PFSK-1 (cell line): ENCODE data around the gene COL24A1.

Experiments used
- FOXP2 ChIP-seq: optimal IDR thresholded peaks from 2 replicates; pipeline ENCODE3; 2011; ENCODE audit warnings: borderline replicate concordance, control low read depth, inconsistent platforms; ENCODE audit not compliant: insufficient read depth; ENCODE audit errors: extremely low read length, extremely low read depth
- POLR2AphosphoS5 ChIP-seq: IDR thresholded peaks from 2 replicates; pipeline ENCODE4 v1.6.1; 2012; ENCODE audit warnings: low read depth, mild to moderate bottlenecking, control low read depth, low read length, moderate library complexity
- REST ChIP-seq, 2 experiments: IDR thresholded peaks; 2 replicates each; pipeline versions ENCODE4 v1.6.1 to v1.8.0; 2011 to 2012; ENCODE audit warnings: low read depth in 2 of 2, low read length in 2 of 2, control low read depth in 1 of 2, inconsistent platforms in 1 of 2, mild to moderate bottlenecking in 1 of 2, moderate library complexity in 1 of 2; ENCODE audit not compliant: insufficient read depth in 1 of 2
- SIN3A ChIP-seq: IDR thresholded peaks from 2 replicates; pipeline ENCODE4 v1.6.1; 2012; ENCODE audit warnings: mild to moderate bottlenecking, low read length, moderate library complexity, borderline replicate concordance; ENCODE audit not compliant: insufficient read depth
- TAF1 ChIP-seq: IDR thresholded peaks from 2 replicates; pipeline ENCODE4 v1.6.1; 2012; ENCODE audit warnings: low read length, control low read depth, borderline replicate concordance; ENCODE audit not compliant: insufficient read depth

Gene COL24A1

DNA sequence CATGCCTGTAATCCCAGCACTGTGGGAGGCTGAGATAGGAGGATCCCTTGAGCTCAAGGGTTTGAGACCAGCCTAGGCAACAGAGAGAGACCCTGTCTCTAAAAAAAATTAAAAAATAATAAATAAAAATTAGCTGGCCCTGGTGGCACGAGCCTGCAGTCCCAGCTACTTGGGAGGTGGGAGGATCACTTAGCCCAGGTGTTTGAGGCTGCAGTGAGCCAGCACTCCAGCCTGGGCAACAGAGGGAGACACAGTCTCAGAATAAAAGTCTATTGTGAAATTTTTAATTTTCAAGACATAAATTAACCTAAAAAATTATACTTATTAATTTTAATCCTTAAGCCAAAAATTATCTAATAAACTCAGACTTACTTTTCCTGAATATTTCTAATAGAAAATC lies 317.1 kb downstream of the COL24A1 start:
- no peak for TF ChIP-seq TAF1
- no peak for TF ChIP-seq SIN3A
- TF ChIP-seq REST (IDR thresholded peaks at IDR 0.05; ENCODE audit: insufficient read depth in 1 of 2, low read depth in 2 of 2, low read length in 2 of 2), result no peak
- no peak for TF ChIP-seq FOXP2
- TF ChIP-seq POLR2AphosphoS5, result no peak

GRCh38 chr1:85838238-85838637 lies 318.3 kb downstream of the COL24A1 start:
- TF ChIP-seq TAF1 (no peak), SIN3A (no peak)

- TF ChIP-seq SIN3A, result no peak
- TF ChIP-seq REST (IDR thresholded peaks at IDR 0.05; ENCODE audit: insufficient read depth in 1 of 2, low read depth in 2 of 2, low read length in 2 of 2), result no peak
- TF ChIP-seq POLR2AphosphoS5, result no peak
- no peak for TF ChIP-seq FOXP2
- TF ChIP-seq TAF1, result no peak
These were observed 319.8 kb downstream of the COL24A1 start for GRCh38 chr1:85836736-85837135.

DNA sequence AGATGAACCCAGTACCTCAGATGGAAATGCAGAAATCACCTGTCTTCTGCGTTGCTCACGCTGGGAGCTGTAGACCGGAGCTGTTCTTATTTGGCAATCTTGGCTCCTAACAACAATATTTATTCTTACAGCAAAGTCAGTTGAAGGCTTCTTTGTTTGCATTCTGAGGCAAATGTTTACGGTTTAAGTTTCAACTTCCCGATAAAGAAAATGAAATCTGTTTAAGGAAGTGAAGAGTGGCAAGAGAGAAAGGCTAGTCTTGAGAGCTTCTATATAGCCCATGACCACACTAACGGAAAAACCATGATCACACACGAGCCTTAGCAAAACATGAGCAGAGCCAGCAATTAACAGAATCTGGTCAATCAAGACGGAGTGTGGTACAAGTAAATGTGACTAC lies 325.7 kb downstream of the COL24A1 start:
- TF ChIP-seq REST (IDR thresholded peaks at IDR 0.05; ENCODE audit: insufficient read depth in 1 of 2, low read depth in 2 of 2, low read length in 2 of 2), result no peak
- TF ChIP-seq FOXP2, result no peak
- no peak for TF ChIP-seq POLR2AphosphoS5
- no peak for TF ChIP-seq TAF1

DNA sequence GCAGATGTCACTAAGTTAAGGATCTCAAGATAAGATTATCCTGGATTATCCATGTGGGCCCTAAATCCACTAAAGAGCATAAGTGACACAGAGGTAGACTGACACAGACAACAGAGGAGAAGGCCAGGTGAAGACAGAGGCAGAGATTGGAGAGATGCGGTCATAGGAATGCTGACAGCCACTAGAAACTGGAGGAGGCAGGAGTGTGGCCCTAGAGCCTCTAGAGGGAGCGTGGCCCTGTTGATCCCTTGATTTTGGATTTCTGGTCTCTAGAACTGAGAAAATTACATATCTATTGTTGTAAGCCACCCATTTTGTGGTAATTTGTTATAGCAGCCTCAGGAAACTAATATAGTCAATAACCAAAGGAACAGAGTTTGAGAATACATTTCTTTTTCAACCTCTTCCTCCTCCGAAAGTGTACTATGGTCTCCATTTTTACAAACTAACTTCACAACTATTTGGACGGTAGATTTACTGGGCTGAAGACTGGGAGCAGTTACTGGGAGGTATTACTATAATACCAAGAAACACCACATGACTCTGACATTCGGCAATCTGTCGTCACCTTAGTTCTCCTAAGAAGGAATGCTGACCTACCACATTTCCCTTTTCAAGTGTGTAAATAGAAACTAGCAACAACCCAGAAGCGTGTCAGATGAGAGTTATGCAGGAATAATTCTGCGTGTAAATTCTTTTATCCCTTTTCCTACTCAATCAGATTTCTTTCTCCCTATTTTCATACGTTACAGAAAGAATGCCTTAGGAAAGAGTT lies 332.3 kb downstream of the COL24A1 start:
- TF ChIP-seq SIN3A (no peak), REST (IDR thresholded peaks at IDR 0.05; ENCODE audit: insufficient read depth in 1 of 2, low read depth in 2 of 2, low read length in 2 of 2) (no peak), TAF1 (no peak), FOXP2 (no peak), POLR2AphosphoS5 (no peak)
